Esophagus mucosa (tissue), 1 donor: ENCODE data around the gene TBX18. TPM values are rescaled to one million over a fixed set of nuclear protein-coding genes. Genes with fewer than 3 reads are reported as not detected.

Experiments
- ATAC-seq: fragments of 200-7000 bp; cut with Tn5 transposase; one replicate; pipeline ENCODE4 v1.9.1; 2020
- total RNA-seq: library from RNA; stranded (reverse); gene quantifications from one replicate; pipeline ENCODE4 v1.2.4, GENCODE V29; 2023
- donor health status: DM: yes; HTN: yes; CAD: no.

Gene TBX18
- total RNA-seq = 1.6 TPM

- ATAC-seq = peak; percentile 95
Measured at GRCh38 chr6:84764332-84765049, at the start of gene TBX18. TSS of gene TBX18 (minus strand) at chr6:84764598. CDS start at chr6:84764181, 417 bp downstream.

GRCh38 chr6:84811351-84811750, 47.0 kb upstream of the TBX18 start:
- ATAC-seq = no peak

- no peak for ATAC-seq
Measured at GRCh38 chr6:84809455-84809854, 45.1 kb upstream of the TBX18 start.

GRCh38 chr6:84808491-84809061, 44.2 kb upstream of the TBX18 start:
- no peak for ATAC-seq

- ATAC-seq = no peak
Measured at GRCh38 chr6:84805145-84805544, 40.7 kb upstream of the TBX18 start.

- no peak for ATAC-seq
Measured at GRCh38 chr6:84804720-84805119, 40.3 kb upstream of the TBX18 start.

- no peak for ATAC-seq
Measured at GRCh38 chr6:84801250-84801649, 36.9 kb upstream of the TBX18 start.

GRCh38 chr6:84798257-84798656, 33.9 kb upstream of the TBX18 start:
- ATAC-seq = no peak

- no peak for ATAC-seq
Measured at GRCh38 chr6:84796343-84796742, 31.9 kb upstream of the TBX18 start.

- no peak for ATAC-seq
Measured at GRCh38 chr6:84791927-84792326, 27.5 kb upstream of the TBX18 start.

- ATAC-seq = no peak
Measured at GRCh38 chr6:84791233-84791632, 26.8 kb upstream of the TBX18 start.

GRCh38 chr6:84789170-84789569, 24.8 kb upstream of the TBX18 start:
- ATAC-seq = no peak

- no peak for ATAC-seq
Measured at GRCh38 chr6:84788689-84789088, 24.3 kb upstream of the TBX18 start.

GRCh38 chr6:84785671-84786070, 21.3 kb upstream of the TBX18 start:
- ATAC-seq = no peak

GRCh38 chr6:84779917-84780316, 15.5 kb upstream of the TBX18 start:
- ATAC-seq = no peak

- no peak for ATAC-seq
Measured at GRCh38 chr6:84779380-84779779, 15.0 kb upstream of the TBX18 start.

- no peak for ATAC-seq
Measured at GRCh38 chr6:84777888-84778287, 13.5 kb upstream of the TBX18 start.

- ATAC-seq = no peak
Measured at GRCh38 chr6:84776392-84776791, 12.0 kb upstream of the TBX18 start.

GRCh38 chr6:84775751-84776150, 11.4 kb upstream of the TBX18 start:
- no peak for ATAC-seq

- no peak for ATAC-seq
Measured at GRCh38 chr6:84774985-84775284, 10.5 kb upstream of the TBX18 start.

- peak; percentile 79 for ATAC-seq
Measured at GRCh38 chr6:84774157-84774984, 10.0 kb upstream of the TBX18 start.

- ATAC-seq = peak; percentile 51
Measured at GRCh38 chr6:84773431-84774156, 9.2 kb upstream of the TBX18 start.

- ATAC-seq = no peak
Measured at GRCh38 chr6:84773133-84773430, 8.7 kb upstream of the TBX18 start.
